SKM-1 treated with dmso at 0.1 percent for 144 hours (cell line): ENCODE data around the gene MORC4.
A peak's percentile ranks its signal among the peaks of the same experiment; 100 is the strongest.

ENCODE experiments used
- DNase-seq: peaks from one replicate; lab custom pipeline; 2025; ENCODE audit not compliant: unreplicated experiment; lab: John Stamatoyannopoulos, UW

The MORC4 gene

DNA sequence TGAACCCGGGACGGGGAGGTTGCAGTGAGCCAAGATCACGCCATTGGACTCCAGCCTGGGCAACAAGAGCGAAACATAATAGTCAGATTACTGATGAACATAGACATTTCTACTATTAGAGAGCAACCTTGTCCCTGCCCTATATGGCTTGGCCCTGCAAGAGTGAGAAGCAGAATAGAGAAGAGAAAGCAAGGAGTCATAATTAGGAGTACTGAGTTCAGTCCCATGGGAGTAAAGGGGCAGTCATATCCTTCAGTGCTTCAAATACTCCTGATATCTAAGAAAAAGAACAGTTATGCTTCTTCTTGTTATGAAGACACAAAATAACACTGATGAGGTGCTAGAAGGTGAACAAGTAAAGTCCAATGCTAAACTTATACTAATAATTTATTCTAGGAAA is 46.0 kb downstream of the MORC4 start:
- DNase-seq, result no peak

DNA sequence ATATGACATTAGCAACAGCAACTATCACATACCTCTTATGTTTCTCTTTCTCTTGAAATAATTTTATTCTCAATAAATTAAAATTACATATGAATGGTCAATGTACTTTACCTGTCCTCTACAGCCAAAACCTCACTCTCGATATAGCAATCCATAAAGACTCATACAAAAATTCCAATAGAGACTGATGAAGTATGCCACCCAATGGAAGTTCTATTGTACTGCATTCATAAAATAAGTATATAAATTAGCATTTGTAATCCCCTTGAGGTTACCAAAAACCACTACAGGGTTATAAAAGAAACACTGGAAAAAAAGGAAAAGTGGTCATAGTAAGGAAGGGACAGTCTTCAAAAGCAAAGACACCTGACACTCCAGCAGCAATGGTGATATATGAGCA is 47.0 kb downstream of the MORC4 start:
- DNase-seq, result peak; percentile 0

DNA sequence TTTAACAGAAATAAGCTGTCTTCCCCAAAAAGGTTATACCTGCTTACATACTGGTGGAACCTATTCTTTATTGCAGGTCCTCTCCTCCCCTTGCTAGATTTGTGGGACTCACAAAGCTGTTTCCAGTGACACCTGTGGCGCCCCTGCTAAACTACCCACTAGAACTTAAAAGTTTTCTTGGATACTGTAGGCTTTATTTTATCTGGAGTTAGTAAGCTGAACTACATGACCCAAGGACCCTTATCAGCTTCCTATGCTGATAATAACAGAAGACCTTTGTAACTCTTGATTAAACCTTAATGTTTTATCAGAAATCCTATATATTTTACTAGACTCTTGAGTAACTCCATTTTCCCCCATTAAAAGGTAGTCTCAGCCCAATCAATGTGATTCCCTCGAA is 47.5 kb downstream of the MORC4 start:
- DNase-seq, result no peak

DNA sequence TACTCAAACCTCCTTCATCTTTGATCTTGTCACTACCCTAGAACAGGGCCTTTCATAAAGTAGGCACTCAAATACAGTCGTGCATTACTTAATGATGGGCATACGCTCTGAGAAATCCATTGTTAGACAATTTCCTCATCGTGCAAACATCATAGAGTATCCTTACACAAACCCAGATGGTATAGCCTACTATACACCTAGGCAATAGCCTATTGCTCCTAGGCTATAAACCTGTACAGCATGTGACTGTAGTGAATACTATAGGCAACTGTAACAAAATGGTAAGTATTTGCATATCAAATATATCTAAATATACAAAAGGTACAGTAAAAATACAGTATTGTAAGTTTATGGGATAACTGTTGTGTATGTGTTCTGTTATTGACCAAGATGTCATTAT is 47.9 kb downstream of the MORC4 start:
- DNase-seq, result no peak

DNA sequence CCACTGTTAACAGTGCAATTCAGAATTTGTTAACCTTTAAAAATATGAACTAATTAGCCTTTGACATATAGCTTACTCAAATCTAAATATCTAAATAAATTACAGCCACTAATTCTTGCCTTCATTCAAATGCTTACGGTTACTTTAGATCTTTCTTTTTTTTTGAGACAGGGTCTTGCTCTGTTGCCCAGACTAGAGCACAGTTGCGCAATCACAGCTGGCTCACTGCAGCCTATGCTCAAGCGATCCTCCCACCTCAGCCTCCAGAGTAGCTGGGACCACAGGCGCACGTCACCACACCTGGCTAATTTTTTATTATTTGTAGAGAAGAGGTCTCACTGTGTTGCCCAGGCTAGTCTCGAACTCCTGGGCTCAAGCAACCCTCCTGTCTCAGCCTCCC is 48.8 kb downstream of the MORC4 start:
- DNase-seq, result no peak

DNA sequence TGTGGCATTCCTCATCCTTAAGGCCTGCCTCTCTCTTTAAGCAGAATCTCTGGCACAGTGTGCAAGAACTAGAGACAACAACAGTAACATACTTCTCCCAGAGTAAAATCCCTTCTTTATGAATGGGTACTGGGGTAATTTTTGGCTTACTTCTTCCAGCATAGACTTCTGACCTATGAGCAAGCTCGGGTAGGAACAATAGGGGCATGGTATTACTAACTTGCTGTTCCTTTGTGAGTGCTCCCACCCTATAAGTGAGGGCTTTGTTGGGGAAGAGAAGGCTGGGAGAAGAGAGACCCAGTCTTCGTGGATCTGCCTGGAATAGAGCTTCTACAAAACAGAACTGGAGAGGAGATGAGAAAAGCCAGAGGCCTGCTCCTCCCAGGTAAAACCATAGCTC is 49.6 kb downstream of the MORC4 start:
- DNase-seq, result no peak

DNA sequence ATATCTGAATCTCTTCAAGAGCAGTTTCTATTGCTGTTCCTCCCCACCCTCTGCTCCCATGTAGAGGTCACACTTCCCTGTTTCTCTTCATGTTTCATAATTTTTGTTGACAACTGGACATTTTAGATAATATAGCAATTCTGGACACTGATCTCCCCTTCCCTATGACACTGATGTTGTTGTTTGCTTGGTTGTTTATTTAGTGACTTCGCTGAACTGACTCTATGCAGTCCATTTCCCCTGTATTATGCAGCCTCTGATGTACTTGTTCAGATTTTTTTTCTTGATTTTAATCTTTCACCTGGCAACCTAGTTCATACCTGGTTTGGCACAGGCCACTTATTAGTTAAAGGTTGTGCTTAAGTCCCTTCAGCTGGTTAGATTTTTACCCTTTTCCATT is 50.6 kb downstream of the MORC4 start:
- no peak for DNase-seq

DNA sequence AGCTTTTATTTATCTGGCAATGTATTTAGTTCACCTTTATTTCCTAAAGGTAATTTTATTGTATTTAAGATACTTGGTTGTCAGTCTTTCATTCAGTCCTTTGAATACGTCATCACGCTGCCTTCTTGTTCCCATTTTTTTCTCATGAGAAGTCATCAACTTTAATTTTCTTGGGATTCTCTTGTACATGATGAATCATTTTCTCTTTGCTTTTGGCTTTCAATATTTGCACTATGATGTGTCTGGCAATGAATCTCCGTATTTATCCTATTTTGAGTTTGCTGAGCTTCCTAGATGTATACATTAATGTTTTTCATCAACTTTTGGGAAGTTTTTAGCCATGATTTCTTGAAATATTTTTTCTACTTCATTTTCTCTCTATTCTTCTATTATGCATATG is 51.4 kb downstream of the MORC4 start:
- no peak for DNase-seq

DNA sequence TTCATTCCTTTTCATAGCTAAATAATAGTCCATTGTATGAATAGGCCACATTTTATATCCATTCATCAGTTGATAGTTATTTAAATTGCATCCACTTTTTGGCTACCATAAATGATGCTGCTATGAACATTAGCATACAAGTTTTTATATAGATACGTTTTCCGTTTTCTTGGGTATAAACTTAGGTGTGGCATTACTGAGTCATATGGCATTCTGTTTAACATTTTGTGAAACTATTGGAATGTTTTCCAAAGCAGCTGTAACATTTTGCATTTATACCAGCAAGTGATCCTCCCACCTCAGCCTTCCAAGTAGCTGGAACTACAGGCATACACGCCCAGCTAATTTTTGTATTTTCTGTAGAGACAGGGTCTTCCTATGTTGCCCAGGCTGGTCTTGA is 53.5 kb downstream of the MORC4 start:
- DNase-seq, result no peak

DNA sequence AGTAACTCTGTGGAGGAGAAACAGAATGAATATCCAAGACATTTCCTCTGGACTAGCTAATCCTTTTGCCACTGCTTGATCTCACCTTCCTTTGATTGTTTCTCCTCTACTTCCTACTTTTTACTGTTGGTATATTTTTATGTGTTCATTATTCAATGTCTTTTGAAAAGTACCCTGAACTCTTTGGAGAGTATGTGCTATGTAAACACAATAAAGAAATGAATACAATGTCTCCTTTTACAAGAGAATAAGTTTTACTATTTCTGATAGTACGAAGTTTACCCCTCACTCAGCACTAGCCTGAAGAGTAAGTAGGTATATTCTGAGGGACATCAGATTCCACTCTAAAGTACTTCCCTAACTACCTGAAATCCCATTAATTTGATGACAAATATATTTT is 59.9 kb downstream of the MORC4 start:
- no peak for DNase-seq

DNA sequence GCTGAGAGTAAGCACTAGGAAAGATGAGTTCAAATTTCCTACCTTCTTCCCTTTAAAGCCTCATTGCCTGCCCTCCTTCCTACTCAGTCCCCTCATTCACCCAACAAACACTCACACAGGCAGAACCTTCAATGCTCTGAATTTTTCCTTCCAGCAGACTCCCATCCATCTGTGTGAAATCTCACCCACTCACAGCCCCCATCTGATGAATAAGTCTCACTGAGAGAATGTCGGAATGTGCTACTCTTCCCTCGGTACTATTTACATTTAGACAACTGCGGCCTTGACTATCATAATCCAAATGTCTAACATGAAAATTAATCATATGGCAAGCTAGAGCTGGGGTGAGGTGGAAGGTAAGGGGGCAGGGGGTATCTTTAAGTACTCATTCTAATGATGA is 60.4 kb downstream of the MORC4 start:
- DNase-seq, result no peak

DNA sequence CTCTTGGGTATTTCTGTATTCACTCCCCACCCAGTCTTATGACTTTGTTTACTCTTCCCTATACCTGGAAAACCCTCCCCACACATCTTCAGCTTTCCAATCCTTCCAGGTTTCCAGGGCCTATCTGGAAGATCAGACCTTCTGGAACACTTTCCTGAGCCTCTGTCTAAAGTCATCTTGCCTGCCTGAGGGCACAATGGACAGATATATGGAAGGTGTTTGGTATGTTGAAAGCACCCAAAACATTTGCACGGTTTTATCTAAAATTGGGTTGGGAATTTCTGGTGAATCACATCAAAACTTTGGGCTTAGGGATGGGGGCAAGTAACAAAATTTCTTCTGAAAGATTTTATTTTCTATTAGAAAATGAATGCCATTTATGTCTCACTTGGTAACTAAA is 63.8 kb downstream of the MORC4 start:
- no peak for DNase-seq

DNA sequence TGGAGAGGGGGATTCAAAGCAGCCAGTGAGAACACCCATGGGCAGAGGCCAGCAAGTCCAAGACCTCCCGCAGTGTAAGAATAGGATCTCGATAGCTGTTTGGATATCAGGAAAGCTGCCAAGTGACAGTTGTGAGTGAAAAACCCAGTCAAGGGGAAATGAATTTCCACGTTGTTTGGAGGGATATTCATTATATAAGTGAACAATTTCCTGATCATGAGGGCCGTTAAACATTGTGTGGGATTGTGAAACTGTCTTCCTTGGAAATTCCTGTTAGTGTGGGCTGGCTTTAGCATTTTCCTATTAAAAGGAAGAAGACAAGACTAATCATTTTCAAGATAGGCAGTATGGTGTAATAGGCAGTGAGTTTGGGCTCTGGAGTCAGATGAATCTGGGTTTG is 64.8 kb downstream of the MORC4 start:
- no peak for DNase-seq

DNA sequence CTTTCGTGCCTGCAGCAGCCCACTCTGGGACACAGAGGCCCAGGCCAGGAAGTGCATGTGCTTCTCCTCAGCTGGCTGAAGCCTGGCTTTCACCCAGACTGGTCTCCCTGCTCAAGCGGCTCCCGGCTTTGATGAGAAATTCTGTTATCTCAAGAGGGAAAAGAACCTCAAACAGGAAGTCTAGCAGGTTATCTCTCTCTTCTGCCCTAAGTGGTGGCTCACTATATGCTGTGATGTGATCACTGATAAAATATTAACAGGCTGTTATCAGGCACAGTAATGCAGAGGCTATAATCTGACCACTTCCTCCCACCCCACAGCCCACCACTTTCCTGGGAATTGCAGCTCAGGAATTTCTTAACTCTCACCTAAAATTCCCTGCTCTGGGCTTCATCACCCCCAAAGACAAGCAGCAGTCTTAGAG is 66.5 kb downstream of the MORC4 start:
- DNase-seq, result no peak

DNA sequence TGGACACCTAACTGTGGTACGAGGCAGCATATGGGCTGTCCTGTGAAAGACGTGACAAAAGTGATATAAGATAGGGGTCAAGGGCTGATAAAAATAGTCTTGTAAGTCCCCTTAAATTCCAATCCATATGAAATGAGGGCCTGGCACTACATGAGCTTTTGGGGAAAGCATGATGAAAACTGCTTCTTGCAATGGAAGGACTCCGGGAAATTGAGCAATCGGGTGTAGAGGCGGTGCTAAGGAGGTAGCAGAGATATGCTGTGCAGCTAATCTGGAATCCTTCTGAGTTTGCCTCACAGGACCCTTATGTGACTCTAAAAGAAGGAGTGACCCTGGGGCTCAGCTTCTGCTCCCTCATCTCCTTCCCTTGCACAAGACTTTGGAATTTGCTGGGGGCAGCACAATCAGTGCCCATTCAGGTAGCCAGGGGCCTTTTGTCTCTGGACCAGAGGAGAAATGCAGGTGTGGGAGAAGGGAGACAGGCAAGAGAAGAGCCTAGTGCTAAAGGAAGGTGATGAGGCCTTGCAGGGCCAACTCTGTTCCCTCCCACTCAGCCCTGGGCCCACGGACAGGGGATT is 67.0 kb downstream of the MORC4 start:
- DNase-seq, result no peak

DNA sequence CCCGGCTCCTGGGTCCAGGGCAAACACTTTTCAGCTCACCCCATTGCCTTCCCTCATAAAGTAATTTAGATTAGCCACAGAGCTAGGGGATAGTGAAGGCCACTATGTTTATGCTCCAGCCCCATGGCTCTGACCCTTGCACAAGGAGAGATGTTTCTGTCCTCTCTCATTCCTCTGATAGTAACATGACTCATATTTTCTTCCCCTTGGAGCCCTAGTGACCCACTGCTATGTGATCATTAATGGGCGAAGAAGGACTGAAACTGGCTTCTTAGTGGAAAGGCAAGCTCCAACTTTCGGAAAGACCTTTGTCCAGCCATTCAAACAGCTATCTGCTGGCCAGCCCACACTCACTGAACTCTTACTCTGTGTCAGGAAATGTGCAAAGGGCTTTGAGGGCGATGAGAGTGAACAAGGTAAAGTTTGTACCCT is 67.5 kb downstream of the MORC4 start:
- no peak for DNase-seq

DNA sequence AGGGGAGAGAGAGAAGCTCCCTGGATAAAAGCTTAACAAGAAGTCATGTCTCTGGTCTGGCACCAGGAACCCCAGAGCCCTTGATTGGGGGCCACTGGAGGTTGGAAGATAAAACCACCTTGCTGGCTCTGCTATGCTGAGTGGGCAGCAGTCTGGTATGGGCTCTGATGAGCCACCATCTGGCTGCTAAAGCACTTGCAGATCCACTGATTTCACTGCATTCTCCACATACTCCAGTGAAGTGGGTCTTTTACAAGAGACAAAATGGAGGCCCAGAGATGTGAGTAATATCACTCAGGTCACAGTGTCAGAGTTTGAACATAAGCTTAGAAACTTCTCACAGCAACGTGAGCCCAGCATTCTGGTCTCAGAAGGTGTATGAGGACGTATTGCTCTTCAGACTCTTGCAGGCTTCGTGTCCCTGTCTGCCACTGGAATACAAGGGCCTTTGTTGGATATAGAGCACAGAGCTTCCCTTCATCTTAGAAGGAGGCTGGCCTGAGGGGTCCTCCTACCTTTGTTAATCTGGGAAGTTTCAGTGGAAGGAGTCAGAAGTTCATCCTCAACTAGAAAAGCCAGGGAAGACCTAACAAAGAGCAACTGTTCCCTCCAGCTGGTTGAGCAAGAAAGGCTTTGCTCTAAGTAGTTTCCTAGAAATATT is 68.1 kb downstream of the MORC4 start:
- no peak for DNase-seq

DNA sequence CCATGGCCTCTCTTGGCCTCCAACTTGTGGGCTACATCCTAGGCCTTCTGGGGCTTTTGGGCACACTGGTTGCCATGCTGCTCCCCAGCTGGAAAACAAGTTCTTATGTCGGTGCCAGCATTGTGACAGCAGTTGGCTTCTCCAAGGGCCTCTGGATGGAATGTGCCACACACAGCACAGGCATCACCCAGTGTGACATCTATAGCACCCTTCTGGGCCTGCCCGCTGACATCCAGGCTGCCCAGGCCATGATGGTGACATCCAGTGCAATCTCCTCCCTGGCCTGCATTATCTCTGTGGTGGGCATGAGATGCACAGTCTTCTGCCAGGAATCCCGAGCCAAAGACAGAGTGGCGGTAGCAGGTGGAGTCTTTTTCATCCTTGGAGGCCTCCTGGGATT is 71.8 kb downstream of the MORC4 start:
- no peak for DNase-seq

DNA sequence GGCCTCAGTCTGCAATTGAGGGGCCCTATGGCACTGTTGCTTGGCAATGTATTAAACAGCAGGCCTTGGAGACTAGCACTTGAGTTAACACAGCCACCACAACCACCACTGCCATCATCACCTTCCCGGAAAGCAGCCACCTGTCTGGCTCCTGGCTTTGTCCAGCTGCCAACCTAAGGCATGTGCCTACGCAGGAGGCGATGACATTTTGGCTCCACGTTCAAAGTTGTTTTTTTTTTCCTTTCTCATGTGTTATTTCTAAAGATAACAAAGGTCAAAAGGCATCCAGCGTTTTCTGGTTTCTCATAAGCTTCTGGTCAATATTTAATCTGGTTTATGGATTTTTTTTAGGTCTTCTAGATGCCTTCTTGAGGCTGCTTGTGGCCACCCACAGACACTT is 72.3 kb downstream of the MORC4 start:
- no peak for DNase-seq

DNA sequence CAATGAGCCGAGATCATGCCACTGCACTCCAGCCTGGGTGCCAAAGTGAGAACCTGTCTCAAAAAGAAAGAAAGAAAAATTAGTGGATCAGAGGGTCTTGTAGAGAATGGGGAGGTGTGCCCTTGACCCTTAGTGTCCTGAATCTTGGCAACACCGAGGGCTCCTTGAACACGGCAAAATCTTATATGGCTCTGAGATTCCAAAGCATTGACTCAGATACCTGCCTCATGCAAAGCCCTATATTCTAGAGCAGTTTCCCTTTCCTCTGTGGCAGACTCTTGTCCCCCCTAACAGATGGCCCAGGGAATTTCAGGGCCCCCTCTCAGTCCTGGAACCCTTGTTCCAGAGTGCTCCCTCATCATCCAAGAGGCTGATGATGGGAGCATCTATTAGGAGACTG is 73.0 kb downstream of the MORC4 start:
- DNase-seq, result no peak

DNA sequence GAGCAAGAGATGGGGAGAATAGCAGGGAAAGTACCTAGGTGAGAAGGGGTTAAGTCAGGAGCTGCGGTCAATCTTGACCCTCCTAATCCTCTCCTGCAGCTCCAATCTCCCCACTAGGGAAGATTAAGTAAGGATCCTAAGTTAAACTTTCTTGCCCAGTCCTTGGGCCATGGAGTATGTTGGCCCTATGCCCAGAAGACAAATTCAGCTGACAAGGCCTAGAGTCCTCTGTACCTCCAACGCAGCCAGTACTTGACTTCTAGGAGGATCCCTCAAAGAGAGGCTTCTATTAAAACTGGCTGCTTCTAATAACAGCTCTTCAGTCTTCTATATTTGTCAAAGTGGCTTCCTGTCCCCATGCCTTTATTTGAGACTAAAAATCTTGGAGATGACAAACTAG is 78.4 kb downstream of the MORC4 start:
- DNase-seq, result no peak

DNA sequence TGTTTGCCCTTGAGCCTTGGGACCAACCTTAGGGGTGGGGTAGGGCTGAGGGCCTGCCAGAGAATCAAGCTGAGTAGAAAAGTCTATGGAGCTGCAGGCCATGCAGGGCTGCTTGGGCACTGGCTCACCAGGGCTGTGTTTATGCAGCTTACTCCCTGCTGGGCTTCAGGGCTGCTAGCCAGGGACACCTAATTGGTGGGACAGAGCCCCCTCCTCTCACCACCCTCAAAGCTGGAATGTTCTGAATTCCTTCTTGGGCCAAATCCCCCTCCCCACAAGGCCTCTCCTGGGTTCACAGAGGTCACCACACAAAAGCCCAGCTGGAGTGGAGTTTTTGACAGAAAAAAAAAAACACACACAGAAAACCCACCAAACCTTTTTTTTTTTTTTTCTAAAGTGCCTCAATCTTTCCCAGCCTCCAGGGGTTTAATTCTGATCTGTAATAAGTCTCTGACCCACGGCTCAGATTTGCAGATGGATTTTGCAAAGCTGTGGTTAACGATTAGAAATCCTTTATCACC is 80.0 kb downstream of the MORC4 start, which contains the start of gene CLDN2:
Gene CLDN2 (plus strand): TSS at position 471 of the 521 bp plus-strand sequence. CDS start 7,827 bp downstream, outside the sequence.
- DNase-seq, result no peak
